CD14-positive monocyte (primary cell): ENCODE measurements around the gene C10orf71. TPM values are rescaled to one million over a fixed set of nuclear protein-coding genes. Genes with fewer than 3 reads are reported as not detected.

Source experiments
- DNase-seq, 3 donors: peaks; one replicate each; pipeline ENCODE4 v3.0.0-alpha.2; 2011 to 2022
- H2AFZ ChIP-seq: 2 replicates; pipeline ENCODE4 v1.6.0; 2012; ENCODE audit warnings: mild to moderate bottlenecking, low read depth, low read length, inconsistent platforms; ENCODE audit not compliant: insufficient read depth, poor library complexity, severe bottlenecking
- H3K27ac ChIP-seq, 2 donors: 1 replicate in 1 of 2; 2 replicates in 1 of 2; pipeline ENCODE4 v1.5.1; 2012 to 2013; ENCODE audit warnings: low read length in 2 of 2, control low read depth in 1 of 2, inconsistent platforms in 1 of 2, low read depth in 1 of 2, mild to moderate bottlenecking in 1 of 2
- H3K27me3 ChIP-seq, 2 donors: one replicate each; pipeline versions ENCODE4 v1.6.0 to v1.6.1; 2011 to 2013; ENCODE audit warnings: low read length in 2 of 2; ENCODE audit not compliant: control insufficient read depth in 2 of 2, insufficient read depth in 2 of 2
- H3K36me3 ChIP-seq, 2 donors: replicated peaks in 1 of 2; 1 replicate in 1 of 2; 2 replicates in 1 of 2; pipeline versions ENCODE4 v1.5.1 to v1.6.1; 2012 to 2013; ENCODE audit warnings: low read length in 2 of 2, control low read depth in 1 of 2, inconsistent platforms in 1 of 2, mild to moderate bottlenecking in 1 of 2; ENCODE audit not compliant: insufficient read depth in 2 of 2, control insufficient read depth in 1 of 2
- H3K4me1 ChIP-seq, 2 donors: 1 replicate in 1 of 2; 2 replicates in 1 of 2; pipeline versions ENCODE4 v1.5.1 to v1.6.1; 2012 to 2013; ENCODE audit warnings: low read length in 2 of 2, control low read depth in 1 of 2, inconsistent platforms in 1 of 2, mild to moderate bottlenecking in 1 of 2, moderate library complexity in 1 of 2; ENCODE audit not compliant: insufficient read depth in 2 of 2, control insufficient read depth in 1 of 2
- H3K4me2 ChIP-seq: replicated peaks from 2 replicates; pipeline ENCODE3; 2012; ENCODE audit warnings: low read length, moderate library complexity, mild to moderate bottlenecking; ENCODE audit not compliant: poor library complexity, severe bottlenecking; ENCODE audit errors: extremely low read depth
- H3K4me3 ChIP-seq, 3 experiments: fragments of 200-600 bp in 1 of 3; sonication (generic) in 1 of 3; replicated peaks in 1 of 3; 1 replicate in 2 of 3; 2 replicates in 1 of 3; pipeline ENCODE4 v1.5.1; 2011 to 2013; ENCODE audit warnings: low read length in 3 of 3, mild to moderate bottlenecking in 3 of 3, control low read depth in 2 of 3, low read depth in 2 of 3, inconsistent platforms in 1 of 3, moderate library complexity in 1 of 3
- H3K79me2 ChIP-seq: 2 replicates; pipeline ENCODE4 v1.6.0; 2012; ENCODE audit warnings: mild to moderate bottlenecking, control low read depth, inconsistent platforms, low read length, moderate library complexity; ENCODE audit not compliant: insufficient read depth
- H3K9ac ChIP-seq: 2 replicates; pipeline ENCODE4 v1.6.0; 2017; ENCODE audit warnings: low read length, mild to moderate bottlenecking; ENCODE audit not compliant: insufficient read depth, poor library complexity, severe bottlenecking
- H3K9me3 ChIP-seq, 2 donors: replicated peaks in 1 of 2; 1 replicate in 1 of 2; 2 replicates in 1 of 2; pipeline versions ENCODE4 v1.5.1 to v1.6.1; 2012 to 2013; ENCODE audit warnings: low read length in 2 of 2, control low read depth in 1 of 2; ENCODE audit not compliant: control insufficient read depth in 1 of 2, insufficient read depth in 1 of 2
- H4K20me1 ChIP-seq: 2 replicates; pipeline ENCODE4 v1.6.0; 2012; ENCODE audit warnings: mild to moderate bottlenecking, low read length, control low read depth, moderate library complexity; ENCODE audit not compliant: insufficient read depth
- H3K27ac Mint-ChIP-seq, 7 donors: one replicate each; pipeline ENCODE4 v1.8.0; 2020; ENCODE audit warnings: mild to moderate bottlenecking in 7 of 7, mixed read lengths in 7 of 7, moderate library complexity in 6 of 7, inconsistent platforms in 2 of 7
- H3K27me3 Mint-ChIP-seq, 3 donors: one replicate each; pipeline ENCODE4 v1.8.0; 2021 to 2022; ENCODE audit warnings: low read depth in 3 of 3, mild to moderate bottlenecking in 3 of 3, mixed read lengths in 3 of 3, moderate library complexity in 3 of 3, inconsistent platforms in 1 of 3
- H3K36me3 Mint-ChIP-seq, 2 donors: one replicate each; pipeline ENCODE4 v1.8.0; 2020; ENCODE audit warnings: mixed read lengths in 2 of 2, inconsistent platforms in 1 of 2, mild to moderate bottlenecking in 1 of 2
- H3K4me1 Mint-ChIP-seq: one replicate; pipeline ENCODE4 v1.8.0; 2020; ENCODE audit warnings: mild to moderate bottlenecking, mixed read lengths
- H3K4me3 Mint-ChIP-seq, 2 donors: one replicate each; pipeline ENCODE4 v1.8.0; 2020; ENCODE audit warnings: mild to moderate bottlenecking in 2 of 2, mixed read lengths in 2 of 2, moderate library complexity in 1 of 2
- H3K9me3 Mint-ChIP-seq, 7 donors: one replicate each; pipeline ENCODE4 v1.8.0; 2020 to 2022; ENCODE audit warnings: mixed read lengths in 7 of 7, mild to moderate bottlenecking in 6 of 7, moderate library complexity in 6 of 7, inconsistent platforms in 2 of 7
- CTCF ChIP-seq: fragments of 200-600 bp; IDR thresholded peaks from one replicate; pipeline ENCODE4 v1.8.0; 2022; ENCODE audit warnings: antibody characterized with exemption, mild to moderate bottlenecking
- WGBS: methylation state at CpG from one replicate; pipeline ENCODE4 v1.1.5; 2013; ENCODE audit warnings: missing lambda C conversion rate; ENCODE audit not compliant: insufficient coverage; 5-methylcytosine and 5-hydroxymethylcytosine counted together
- intact Hi-C, 2 donors: fragments of 100-400 bp; cut with micrococcal nuclease; formaldehyde crosslinking; loops; one replicate each; pipeline versions ENCODE4 v1.15.0 to v1.15.1; 2023
- polyA plus RNA-seq, 3 donors: library from polyadenylated mRNA; depleted of rRNA in 1 of 3; unstranded in 2 of 3; stranded (reverse) in 1 of 3; fragments of 300-500 nt in 2 of 3; fragments of >200 nt in 1 of 3; fragmentation: Illumina TruSeq in 2 of 3; gene quantifications; 1 replicate in 2 of 3; 2 replicates in 1 of 3; pipeline ENCODE4 v1.2.3, GENCODE V29; 2012 to 2021

The C10orf71 gene
- polyA plus RNA-seq, 3 donors: not detected

GRCh38 chr10:49288341-49289065 lies 10.5 kb upstream of the C10orf71 start:
- Histone ChIP-seq H3K9ac (no peak overlapping the region), H4K20me1 (no peaks in the 10 kb centered on the region), H3K79me2 (no peaks in the 10 kb centered on the region), H3K4me1 (peaks cover 38 to 42% of the 10 kb centered on the region in 2 donors), H2AFZ (no peak overlapping the region), H3K36me3 (no peaks in the 10 kb centered on the region), H3K27ac (no peak overlapping the region), H3K4me3 (no peak overlapping the region), H3K27me3 (no peaks in the 10 kb centered on the region), H3K9me3 (no peaks in the 10 kb centered on the region), H3K4me2 (no peak overlapping the region)
- peaks cover 5 to 10% (median 6%) of the 10 kb centered on the region in 7 donors for H3K9me3 Mint-ChIP-seq
- no peak overlapping the region for H3K27ac Mint-ChIP-seq
- no peak for TF ChIP-seq CTCF
- H3K36me3 Mint-ChIP-seq: peaks cover 0 to 2% of the 10 kb centered on the region in 2 donors
- WGBS: 89% methylated on average over 10 of the region's 10 CpGs
- intact Hi-C loops: no loop called here
- DNase-seq: peak in 1 of 3 donors; percentile 41
- no peak overlapping the region for H3K4me3 Mint-ChIP-seq
- H3K4me1 Mint-ChIP-seq: peaks cover 33% of the 10 kb centered on the region
- peaks cover 2 to 6% (median 5%) of the 10 kb centered on the region in 3 donors for H3K27me3 Mint-ChIP-seq

- no peak overlapping the region for H3K27ac Mint-ChIP-seq
- Histone ChIP-seq H3K4me2 (no peak overlapping the region), H3K4me3 (no peak overlapping the region), H3K79me2 (no peaks in the 10 kb centered on the region), H3K27me3 (no peaks in the 10 kb centered on the region), H3K9ac (no peak overlapping the region), H3K27ac (no peak overlapping the region), H3K9me3 (no peaks in the 10 kb centered on the region), H2AFZ (no peak overlapping the region), H3K36me3 (no peaks in the 10 kb centered on the region), H3K4me1 (peaks cover 29 to 32% of the 10 kb centered on the region in 2 donors), H4K20me1 (no peaks in the 10 kb centered on the region)
- intact Hi-C loops: no loop called here
- H3K27me3 Mint-ChIP-seq: peaks cover 0 to 6% (median 5%) of the 10 kb centered on the region in 3 donors
- peaks cover 0 to 2% of the 10 kb centered on the region in 2 donors for H3K36me3 Mint-ChIP-seq
- 90% methylated on average over 2 of the region's 4 CpGs for WGBS
- H3K4me1 Mint-ChIP-seq: peaks cover 29% of the 10 kb centered on the region
- H3K9me3 Mint-ChIP-seq: peaks cover 5 to 10% (median 6%) of the 10 kb centered on the region in 7 donors
- H3K4me3 Mint-ChIP-seq: no peak overlapping the region
- no peak for TF ChIP-seq CTCF
- no peak for DNase-seq
These were observed 9.5 kb upstream of the C10orf71 start for GRCh38 chr10:49289480-49289879.
